Measurements from ENCODE around the gene SLC16A5.
"Not testable (repeated sequence)": the region's sequence is repeated elsewhere in the genome, so short reads cannot be mapped to it uniquely, and the experiment has no call there.

Gene SLC16A5

DNA sequence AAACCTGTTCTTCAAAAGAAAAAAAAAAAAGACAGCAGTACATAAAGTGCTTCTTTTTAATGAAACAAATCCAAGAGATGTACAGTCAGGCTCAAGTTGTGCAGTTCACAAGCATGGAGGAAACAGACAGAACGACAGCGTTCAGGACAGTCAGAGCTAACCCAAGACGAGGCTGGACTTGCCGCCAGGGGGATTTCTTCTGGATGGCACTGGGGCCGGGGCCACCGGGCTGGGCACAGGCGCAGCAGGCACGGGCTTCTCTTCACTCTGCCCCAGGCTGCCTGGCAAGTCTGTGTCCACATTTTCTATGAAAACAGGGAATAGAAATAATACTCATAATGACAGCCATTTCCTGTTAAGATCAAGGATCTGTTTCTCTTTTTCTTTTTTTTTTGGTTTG, 48.2 kb downstream of the SLC16A5 start:
- DNase-seq = no peak

DNA sequence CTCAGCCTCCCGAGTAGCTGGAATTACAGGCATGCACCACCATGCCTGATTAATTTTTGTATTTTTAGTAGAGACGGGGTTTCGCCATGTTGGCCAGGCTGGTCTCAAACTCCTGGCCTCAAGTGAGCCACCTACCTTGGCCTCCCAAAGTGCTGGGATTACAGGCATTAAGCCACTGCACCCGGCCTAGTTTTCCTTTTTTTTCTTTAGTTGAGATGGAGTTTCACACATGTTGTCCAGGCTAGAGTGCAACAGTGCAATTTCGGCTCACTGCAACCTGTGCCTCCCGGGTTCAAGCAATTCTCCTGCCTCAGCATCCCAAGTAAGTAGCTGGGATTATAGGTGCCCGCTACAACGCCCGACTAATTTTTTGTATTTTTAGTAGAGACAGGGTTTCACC, 50.0 kb downstream of the SLC16A5 start:
- not testable (repeated sequence) for DNase-seq

DNA sequence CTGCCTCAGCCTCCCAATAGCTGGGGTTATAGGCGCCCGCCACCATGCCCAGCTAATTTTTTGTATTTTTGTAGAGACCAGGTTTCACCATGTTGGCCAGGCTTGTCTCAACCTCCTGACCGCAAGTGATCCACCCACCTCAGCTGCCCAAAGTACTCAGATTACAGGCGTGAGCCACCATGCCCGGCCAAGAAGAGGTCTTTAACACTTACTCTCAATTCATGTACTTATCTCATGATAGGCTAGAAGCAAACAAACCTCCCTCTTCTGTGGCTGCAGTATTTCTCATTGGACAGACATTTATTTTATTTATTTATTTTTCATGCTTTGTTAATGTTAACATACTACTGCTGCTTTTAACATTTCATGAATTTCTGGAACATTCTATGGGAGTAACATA, 50.8 kb downstream of the SLC16A5 start:
- DNase-seq = no peak

DNA sequence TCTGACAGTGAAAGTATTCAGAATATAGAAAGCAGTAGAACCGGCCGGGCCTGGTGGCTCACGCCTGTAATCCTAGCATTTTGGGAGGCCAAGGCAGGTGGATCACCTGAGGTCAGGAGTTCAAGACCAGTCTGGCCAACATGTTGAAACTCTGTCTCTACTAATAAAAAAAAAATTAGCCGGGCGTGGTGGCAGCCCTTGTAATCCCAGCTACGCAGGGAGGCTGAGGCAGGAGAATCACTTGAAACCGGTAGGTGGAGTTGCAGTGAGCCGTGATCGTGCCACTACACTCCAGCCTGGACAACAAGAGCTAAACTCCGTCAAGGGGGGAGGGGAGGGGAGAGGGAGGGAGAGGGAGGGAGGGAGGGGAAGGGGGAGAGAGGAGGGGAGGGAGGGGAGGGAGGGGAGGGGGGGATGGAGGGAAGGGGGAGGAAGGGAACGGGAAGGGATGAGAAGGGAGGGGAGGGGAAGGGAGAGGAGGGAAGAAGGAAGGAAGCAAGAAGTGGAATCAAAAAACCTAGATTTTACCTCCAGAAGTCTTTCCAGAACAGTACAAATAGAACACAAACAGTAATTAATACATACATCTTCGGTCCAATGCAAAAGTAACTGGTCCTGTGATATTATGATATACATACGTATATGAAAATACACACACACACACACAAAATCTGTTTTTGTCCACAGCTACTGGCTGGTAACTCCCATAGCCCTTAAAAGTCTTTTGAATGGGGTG, 54.6 kb downstream of the SLC16A5 start:
- DNase-seq = no peak

DNA sequence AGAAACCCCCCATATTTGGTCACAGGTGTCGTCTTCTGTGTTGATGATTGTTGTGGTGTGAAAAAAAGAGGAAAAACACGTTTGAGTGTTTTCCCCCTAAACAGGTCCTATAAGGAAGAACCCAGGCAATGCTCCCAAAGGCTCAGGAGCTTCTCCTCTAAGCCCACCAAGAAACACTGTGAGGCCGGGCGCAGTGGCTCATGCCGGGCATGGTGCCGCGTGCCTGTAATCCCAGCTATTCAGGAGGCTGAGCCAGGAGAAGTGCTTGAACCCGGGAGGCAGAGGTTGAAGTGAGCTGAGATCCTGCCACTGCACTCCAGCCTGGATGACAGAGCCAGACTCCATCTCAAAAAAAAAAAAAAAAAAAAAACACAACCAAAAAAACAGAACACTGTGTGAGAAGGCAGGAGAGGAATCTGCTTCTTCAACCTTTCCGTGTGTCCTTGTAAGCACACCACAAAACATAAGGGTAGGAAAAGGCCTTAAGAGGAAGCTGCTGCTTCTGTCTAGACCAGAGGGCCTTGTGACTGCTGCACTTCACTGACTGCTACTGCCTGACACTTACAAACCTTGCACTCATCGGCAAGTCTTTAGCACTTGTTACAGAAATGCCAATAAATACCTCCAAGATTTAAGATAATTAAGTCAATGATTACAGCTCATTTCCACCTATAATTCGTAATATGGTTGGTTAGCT, 57.2 kb downstream of the SLC16A5 start:
- DNase-seq = peak in 2 of 3 donors; percentile 25 to 31

DNA sequence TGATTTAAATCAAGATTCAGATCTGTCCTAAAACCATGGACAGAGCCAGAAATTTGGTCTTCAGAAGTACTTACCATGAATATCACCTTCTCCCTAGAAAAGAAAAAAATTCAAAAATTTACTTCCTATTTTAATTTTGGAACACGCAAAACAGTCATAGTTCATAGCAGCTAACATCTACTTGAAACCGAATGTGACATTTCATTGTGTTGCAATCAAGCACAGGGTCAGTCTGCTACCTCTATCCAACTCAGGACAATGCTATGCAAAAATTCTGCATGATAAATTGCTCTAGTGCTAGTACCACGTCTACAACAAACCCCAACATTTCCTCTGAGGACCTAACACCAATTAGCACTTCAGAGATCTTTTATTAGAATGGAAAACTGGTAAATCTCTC, 58.8 kb downstream of the SLC16A5 start:
- DNase-seq = peak; percentile 28 to 63 (median 58)

DNA sequence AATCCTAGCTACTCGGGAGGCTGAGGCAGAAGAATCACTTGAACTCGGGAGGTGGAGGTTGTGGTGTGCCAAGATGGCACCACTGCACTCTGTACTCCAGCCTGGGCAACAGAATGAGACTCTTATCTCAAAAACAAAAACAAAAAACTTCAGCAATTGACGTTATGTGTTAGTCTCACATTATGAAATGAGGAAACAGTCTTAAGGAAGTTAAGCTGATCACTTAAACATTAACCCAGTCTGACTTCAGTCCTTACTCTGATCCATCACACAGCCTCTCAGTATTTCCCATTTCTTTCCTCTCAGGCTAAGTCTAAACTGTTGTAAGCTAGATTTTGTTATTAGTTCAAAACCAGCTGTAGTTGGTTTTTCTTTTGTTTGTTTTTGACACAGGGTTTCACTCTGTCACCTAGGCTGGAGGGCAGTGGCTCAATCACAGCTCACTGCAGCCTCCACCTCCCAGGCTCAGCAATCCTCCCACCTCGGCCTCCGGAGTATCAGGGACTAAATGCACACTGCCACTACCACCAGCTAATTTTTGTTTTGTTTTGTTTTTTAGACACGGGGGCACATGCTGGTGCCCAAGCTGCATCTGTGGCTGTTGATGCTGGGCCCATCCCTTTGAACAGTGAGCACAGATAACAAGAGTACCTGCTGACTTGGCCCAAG, 60.3 kb downstream of the SLC16A5 start:
- peak; percentile 26 to 71 (median 63) for DNase-seq

DNA sequence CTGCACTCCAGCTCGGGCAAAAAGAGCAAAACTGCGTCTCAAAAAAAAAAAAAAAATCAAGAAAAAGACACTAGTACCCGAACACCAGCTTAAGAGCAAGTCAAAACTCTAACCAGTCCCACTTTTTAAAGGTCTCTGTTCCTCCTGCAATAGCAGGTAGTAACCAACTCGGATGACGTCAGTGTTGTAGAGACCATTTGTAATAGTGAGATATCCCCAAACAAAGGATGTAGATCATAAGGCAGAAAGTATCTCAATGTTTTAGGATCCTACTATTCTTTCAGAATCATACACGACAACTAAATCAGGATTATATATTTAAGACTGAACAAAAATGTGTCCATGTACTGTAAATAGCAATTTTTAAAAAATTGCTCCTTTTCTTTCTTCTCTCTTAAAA, 64.2 kb downstream of the SLC16A5 start:
- no peak for DNase-seq

DNA sequence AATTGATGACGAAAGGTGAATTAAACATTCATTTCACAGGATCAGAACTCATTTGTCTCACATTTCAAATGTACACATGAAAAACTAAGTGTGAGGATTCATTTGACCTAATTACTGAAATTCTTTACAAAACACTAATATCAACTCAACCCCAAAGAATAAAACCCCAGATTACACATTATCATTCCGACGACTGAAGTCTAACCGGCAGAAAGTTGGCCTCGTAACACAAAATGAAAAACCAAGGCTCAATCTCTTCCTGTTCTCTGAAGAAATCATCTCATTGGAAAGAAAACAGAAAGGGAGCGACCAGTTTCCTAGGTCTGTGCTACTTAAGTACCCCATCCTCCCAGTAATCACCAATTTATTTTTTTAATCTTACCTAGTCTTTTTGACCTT, 64.8 kb downstream of the SLC16A5 start:
- no peak for DNase-seq

DNA sequence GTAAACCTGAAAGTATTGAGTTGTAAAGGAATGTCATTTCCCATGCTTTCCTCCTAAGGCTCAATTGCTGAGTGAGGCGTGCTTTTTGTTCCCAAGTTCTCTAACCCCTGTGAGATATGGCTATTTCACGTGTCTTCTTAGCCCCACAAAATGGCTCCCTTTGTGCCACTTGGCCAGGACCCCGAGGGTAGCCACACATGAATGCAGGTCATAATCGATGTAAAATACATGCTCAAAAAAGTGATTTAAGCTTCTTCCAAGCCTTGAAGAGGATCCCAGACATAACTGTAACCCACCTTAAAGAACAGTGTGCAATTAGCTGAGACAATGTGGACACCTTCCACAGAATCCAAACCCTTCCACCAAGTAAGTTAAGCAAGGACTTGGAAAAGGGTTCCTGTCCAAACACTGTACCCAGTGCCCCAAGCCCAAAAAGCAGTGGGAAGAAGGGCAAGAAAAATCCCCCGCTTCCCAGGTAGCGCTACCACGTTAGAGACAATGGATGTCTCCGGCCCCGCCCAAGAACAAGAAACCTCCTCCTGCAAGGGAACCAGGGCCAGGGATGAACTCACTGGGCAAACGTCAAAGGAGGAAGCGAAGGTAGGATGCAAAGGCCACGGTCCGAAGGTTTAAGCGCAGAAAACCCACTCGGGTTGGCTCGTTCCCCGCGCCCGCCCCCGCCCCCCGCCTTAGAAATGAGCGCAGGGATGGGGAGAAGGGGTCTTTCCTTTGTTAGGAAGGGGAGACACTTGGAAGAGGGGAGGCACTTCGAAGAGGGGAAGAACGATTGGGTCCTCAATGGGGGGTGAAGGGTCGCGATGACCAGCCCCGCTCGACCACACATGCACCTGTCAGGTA, 65.4 kb downstream of the SLC16A5 start:
- peak; percentile 59 to 66 (median 62) for DNase-seq

DNA sequence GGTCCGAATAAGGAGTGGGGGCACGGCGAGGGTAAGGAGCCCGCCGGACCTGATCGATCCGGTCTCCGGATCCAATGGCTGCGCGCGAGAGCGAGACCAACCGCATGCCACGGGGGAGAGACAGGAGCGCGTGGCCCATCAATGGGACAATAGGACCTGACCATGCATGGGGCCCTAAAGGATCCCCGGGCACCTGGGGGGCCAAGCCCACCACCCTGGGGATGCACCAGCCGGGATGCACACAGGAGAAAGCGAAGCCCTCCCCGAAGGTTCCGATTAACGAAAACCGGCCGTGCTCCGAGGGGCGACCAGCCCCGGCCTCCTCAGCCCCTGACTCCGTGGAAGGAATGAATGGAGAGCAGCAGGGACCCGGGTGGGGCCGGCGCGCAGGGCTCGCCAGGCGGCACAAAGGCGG, 66.0 kb downstream of the SLC16A5 start:
- peak in 2 of 3 donors; percentile 9 to 28 for DNase-seq

DNA sequence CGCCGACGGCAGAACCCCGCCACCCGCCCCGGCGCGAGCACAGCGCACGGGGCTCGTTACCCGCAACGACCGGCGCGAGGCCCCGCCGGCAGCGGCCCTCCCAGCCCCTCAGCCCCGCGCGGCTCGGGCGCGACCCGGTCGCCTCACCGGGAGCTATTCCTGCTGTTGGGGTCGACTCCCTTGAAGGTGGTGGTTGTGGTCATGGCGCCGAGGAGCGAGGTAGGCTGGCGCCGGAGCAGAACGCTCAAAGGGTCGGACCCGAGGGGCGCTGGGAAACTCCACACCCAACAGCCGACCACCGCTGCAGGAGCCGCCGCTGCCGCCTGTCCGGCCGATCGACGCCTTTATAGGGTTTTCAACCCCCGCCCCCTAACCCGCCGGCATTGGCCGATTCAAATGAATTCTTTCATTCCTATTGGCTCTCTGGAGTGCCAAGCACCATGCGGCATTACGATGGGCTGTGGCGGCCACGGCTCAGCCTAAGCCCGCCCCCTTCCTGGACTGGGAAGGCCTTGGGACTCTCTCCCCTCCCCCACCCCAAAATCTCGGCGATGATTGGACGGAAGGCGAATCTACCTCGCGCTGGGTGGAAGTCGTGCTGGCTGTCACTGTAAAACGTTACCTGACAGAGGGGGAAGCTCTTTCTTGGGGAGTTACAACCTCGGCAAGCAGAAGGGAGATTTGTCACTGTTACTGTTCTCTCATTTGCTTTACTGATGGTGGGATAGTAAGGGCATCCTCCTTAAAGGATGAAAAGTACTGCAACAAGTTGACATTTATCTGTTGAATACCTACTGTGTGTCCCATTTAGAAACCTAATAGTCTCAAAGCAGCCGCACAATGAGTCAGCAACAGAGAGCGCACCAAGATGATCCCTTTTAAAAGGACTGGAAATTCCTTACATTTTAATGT, 66.7 kb downstream of the SLC16A5 start, which contains the start of gene JPT1:
Gene JPT1 (minus strand): TSS at position 318 of the 912 bp plus-strand sequence. CDS start 115 bp downstream, at position 203.
- peak; percentile 98 to 99 (median 99) for DNase-seq

DNA sequence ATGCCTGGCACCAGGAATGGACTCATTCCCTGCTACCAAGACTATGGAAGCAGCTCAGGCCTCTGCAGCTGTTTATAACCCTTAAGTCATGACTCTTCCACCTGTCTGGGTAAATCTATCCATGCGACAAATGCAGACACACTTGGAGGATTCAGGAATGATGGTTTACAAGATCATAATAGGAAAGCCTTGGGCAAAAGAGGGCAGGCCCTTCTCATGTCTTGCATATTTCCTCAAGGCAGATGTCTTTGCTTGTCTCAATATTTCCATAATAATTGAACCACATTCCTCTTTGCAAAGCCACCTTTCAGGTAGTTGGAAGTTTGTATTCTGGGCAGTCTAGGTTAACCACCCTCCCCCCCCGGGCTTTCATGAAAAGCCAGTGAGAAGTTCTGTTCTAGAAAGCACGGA, 67.4 kb downstream of the SLC16A5 start:
- no peak for DNase-seq
